ENCODE measurements around the gene PTPN1.
A peak's percentile ranks its signal among the peaks of the same experiment; 100 is the strongest.

Gene PTPN1

DNA sequence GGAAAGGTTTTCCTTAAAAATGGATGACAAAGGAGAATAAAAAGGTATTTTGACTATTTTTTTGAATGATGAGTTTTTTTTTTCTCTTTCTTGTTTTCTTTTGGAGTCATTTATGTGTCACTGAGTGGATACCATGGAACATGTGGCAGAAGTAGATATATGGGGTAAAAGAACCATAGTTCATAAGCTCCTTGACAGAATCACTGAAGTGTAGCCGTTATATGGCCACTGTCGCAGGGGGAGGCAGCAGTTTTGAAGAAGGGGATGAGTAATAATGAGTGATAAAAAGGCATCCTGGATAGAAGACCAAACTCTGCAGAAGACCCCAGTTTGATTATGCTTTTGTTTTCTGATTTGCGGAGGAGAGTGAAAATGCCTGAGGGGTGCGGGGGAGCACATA is 15.5 kb downstream of the PTPN1 start:
- no peak for DNase-seq (ENCODE audit: low read depth)
- H3K4me3 ChIP-seq (ENCODE audit: low read length) = no peak overlapping the region
- TF ChIP-seq, protein P1, sequence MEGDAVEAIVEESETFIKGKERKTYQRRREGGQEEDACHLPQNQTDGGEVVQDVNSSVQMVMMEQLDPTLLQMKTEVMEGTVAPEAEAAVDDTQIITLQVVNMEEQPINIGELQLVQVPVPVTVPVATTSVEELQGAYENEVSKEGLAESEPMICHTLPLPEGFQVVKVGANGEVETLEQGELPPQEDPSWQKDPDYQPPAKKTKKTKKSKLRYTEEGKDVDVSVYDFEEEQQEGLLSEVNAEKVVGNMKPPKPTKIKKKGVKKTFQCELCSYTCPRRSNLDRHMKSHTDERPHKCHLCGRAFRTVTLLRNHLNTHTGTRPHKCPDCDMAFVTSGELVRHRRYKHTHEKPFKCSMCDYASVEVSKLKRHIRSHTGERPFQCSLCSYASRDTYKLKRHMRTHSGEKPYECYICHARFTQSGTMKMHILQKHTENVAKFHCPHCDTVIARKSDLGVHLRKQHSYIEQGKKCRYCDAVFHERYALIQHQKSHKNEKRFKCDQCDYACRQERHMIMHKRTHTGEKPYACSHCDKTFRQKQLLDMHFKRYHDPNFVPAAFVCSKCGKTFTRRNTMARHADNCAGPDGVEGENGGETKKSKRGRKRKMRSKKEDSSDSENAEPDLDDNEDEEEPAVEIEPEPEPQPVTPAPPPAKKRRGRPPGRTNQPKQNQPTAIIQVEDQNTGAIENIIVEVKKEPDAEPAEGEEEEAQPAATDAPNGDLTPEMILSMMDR (conservative IDR thresholded peaks at IDR 0.05; ENCODE audit: low read length) = no peak

DNA sequence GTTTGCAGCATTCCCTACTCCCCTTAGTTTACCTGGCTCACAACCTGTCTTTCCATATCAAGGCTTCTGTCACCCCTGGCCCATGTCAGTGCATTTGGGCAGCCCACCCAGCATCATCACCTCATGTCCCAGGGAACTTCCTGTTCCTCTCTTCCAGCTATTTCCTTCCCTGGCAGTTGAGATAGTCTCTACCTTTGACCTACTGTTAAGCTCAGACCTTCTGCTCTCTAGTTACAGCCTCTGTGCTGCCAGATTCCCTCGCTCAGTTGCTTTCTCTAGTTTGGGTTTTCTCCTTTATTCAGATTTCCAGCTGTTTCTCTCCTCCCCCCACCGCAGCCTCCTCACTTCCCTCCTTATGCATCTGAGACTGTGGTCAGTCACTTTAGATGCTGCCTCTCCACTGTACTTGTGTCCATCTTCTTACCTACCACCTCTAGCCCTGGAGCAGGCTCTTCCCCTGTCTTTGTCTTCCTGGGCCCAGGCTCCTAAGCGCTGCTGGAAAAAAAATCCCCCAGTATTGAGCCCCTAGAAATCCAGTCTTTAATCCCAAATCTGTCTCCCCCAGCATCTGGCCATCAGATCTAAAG is 16.3 kb downstream of the PTPN1 start:
- no peak for DNase-seq (ENCODE audit: low read depth)
- H3K4me3 ChIP-seq (ENCODE audit: low read length) = no peak overlapping the region
- TF ChIP-seq, protein P1 (conservative IDR thresholded peaks at IDR 0.05; ENCODE audit: low read length) = no peak

DNA sequence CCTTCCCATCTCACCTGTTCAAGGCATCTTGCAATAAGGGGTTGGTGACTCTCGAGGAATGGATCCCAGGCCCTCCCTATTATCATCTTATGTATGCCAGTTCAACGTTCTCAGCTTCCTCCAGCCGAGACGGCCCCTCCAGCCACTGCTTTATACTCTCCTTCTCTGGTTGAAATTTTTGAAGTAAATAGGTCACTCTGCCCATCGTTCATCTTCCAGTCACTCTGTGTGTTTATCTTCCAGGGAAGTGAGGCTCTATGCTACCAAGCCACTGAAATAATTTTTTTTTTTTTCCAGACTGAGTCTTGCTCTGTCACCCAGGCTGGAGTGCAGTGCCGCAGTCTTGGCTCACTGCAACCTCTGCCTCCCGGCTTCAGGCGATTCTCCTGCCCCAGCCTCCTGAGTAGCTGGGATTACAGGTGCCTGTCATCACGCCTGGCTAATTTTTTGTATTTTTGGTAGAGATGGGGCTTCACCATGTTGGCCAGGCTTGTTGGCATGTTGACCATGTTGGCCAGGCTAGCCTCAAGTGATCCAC is 17.0 kb downstream of the PTPN1 start:
- TF ChIP-seq, protein P1 (conservative IDR thresholded peaks at IDR 0.05; ENCODE audit: low read length) = no peak
- H3K4me3 ChIP-seq (ENCODE audit: low read length) = no peak overlapping the region
- DNase-seq (ENCODE audit: low read depth) = no peak

DNA sequence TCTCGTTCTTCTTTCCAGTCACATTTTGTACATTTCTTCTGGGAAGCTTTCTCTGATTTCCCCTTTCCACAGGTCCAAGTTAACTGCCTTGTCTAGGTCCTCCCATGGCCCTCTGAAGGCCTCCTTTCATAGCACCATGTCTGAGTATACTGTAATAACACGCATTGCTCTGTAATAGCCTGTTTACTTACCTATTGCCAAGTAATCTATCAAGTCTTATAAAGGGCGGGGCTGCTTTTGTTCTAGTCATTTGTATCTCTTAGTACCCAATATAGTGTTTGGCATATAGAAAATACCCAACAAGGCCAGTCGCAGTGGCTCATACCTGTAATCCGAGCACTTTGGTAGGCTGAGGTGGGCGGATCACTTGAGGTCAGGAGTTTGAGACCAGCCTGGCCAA is 17.9 kb downstream of the PTPN1 start:
- H3K4me3 ChIP-seq (ENCODE audit: low read length) = no peak overlapping the region
- TF ChIP-seq, protein P1 (conservative IDR thresholded peaks at IDR 0.05; ENCODE audit: low read length) = no peak
- no peak for DNase-seq (ENCODE audit: low read depth)

DNA sequence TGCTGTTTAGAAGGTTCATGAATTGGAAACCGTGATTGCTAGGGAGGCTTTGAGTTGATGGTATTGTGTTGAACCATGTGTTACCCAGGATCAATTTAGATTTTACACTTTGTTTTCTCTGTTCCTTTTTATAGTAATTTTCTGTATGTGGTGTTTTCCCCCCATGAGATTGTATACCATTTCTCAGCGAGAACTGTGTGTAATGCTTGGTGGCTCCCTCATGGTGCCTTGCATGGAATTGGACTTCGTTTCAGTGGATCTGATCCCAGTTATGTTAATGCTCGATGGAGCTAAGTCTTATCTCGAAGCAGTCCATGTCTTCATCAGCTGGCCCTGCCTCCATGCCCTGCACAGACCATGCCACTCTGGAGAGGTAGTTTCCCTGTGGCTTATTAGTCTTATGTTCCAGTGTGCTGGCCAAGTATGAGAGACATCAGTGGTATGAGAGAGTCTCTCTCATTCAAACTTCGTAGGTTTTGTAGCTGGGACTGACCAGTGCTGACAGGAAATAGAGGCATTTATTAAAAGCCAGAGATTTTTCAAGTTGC is 18.7 kb downstream of the PTPN1 start:
- TF ChIP-seq, protein P1 (conservative IDR thresholded peaks at IDR 0.05; ENCODE audit: low read length) = no peak
- no peak overlapping the region for H3K4me3 ChIP-seq (ENCODE audit: low read length)
- peak; percentile 45 for DNase-seq (ENCODE audit: low read depth)

DNA sequence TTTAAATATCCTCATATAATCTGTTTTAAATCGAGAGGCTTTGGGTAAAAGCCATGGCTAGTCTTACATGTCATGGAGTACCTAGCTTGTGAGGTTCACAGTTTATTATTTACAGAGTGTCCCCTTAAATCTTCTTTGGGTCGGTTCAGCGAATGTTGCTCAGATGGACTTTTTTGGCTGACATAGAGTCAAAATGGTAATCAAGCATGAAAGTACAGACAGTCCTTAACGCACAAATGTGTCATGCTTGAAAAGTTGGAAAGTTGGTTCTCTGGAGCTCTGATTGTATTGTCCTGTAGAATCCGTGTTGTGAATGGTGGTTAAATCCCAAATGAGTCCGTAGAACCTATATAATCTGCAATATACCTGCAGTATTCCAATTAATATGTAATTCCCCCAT is 22.0 kb downstream of the PTPN1 start:
- TF ChIP-seq, protein P1 (conservative IDR thresholded peaks at IDR 0.05; ENCODE audit: low read length) = no peak
- H3K4me3 ChIP-seq (ENCODE audit: low read length) = no peak overlapping the region
- no peak for DNase-seq (ENCODE audit: low read depth)

DNA sequence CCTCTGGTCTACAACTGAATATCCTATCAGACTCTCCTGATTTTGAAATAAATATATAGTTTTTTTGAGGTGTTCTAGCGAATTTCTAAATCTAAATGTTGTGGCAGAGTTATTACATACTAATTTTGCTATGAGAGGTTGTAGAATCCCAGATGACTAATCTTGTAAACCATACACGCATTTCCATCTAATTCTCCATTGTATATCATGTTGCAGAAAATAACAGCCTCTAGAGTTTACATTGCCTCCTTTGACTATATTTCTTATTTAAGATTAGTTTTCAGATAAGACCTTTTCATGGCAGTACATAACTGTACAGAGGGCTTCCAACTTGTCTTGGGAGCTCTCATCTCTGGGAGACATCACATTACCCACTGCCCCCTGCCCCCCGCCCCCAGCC is 22.9 kb downstream of the PTPN1 start:
- H3K4me3 ChIP-seq (ENCODE audit: low read length) = no peak overlapping the region
- DNase-seq (ENCODE audit: low read depth) = no peak
- TF ChIP-seq, protein P1 (conservative IDR thresholded peaks at IDR 0.05; ENCODE audit: low read length) = no peak
